ENCODE measurements around the gene TFG.

- TF ChIP-seq POLR2AphosphoS5 (IDR thresholded peaks at IDR 0.05; ENCODE audit: low read depth) = no peak
- TF ChIP-seq EZH2phosphoT487 (IDR thresholded peaks at IDR 0.05; ENCODE audit: unreplicated experiment) = no peak
- no peak for TF ChIP-seq CTCF (conservative IDR thresholded peaks at IDR 0.05; ENCODE audit: low read depth in 2 of 2)
- no peak for TF ChIP-seq ETS1 (IDR thresholded peaks at IDR 0.05)
- no peak for TF ChIP-seq REST (IDR thresholded peaks at IDR 0.05; ENCODE audit: unreplicated experiment)
- no peak for TF ChIP-seq JUNB (IDR thresholded peaks at IDR 0.05; ENCODE audit: unreplicated experiment)
- TF ChIP-seq EZH2 (IDR thresholded peaks at IDR 0.05; ENCODE audit: low read depth, unreplicated experiment) = no peak
- no peak for TF ChIP-seq ZNF462 (CRISPR knock-in tag; IDR thresholded peaks at IDR 0.05)
- no peak for TF ChIP-seq CREB1 (CRISPR knock-in tag; IDR thresholded peaks at IDR 0.05; ENCODE audit: low read depth)
- TF ChIP-seq NANOG (IDR thresholded peaks at IDR 0.05; ENCODE audit: borderline replicate concordance) = no peak
- TF ChIP-seq ZNF331 (CRISPR knock-in tag; IDR thresholded peaks at IDR 0.05; ENCODE audit: low read depth) = no peak
- no peak for TF ChIP-seq ZNF114 (CRISPR knock-in tag; IDR thresholded peaks at IDR 0.05)
Measured at GRCh38 chr3:100746092-100746491, 36.8 kb downstream of the TFG start.
